HG03025 (cell line): ENCODE results near the gene DPY30.

Experiments used
- ATAC-seq: cut with Tn5 transposase; IDR thresholded peaks from one replicate; pipeline ENCODE4 v1.9.1; 2021; ENCODE audit warnings: mild to moderate bottlenecking, moderate library complexity; ENCODE audit not compliant: unreplicated experiment, low FRiP score

DPY30 gene

GRCh38 chr2:32010280-32010669, 29.3 kb downstream of the DPY30 start:
- peak; percentile 54 for ATAC-seq

GRCh38 chr2:32009516-32010256, 29.9 kb downstream of the DPY30 start:
- ATAC-seq: peak; percentile 29

GRCh38 chr2:32008805-32009515, 30.6 kb downstream of the DPY30 start:
- no peak for ATAC-seq

- ATAC-seq: no peak
Observed at GRCh38 chr2:32007121-32007391, 32.5 kb downstream of the DPY30 start.

GRCh38 chr2:32005371-32005976, 34.1 kb downstream of the DPY30 start:
- no peak for ATAC-seq

- no peak for ATAC-seq
Observed at GRCh38 chr2:32003791-32004190, 35.8 kb downstream of the DPY30 start.

GRCh38 chr2:32002406-32002805, 37.2 kb downstream of the DPY30 start:
- ATAC-seq: no peak

GRCh38 chr2:31999438-31999837, 40.2 kb downstream of the DPY30 start:
- ATAC-seq: no peak

GRCh38 chr2:31998731-31999383, 40.7 kb downstream of the DPY30 start:
- ATAC-seq: no peak

GRCh38 chr2:31997653-31998052, 42.0 kb downstream of the DPY30 start:
- ATAC-seq: no peak

- no peak for ATAC-seq
Observed at GRCh38 chr2:31996571-31997150, 42.9 kb downstream of the DPY30 start.

- no peak for ATAC-seq
Observed at GRCh38 chr2:31992934-31993333, 46.7 kb downstream of the DPY30 start.

GRCh38 chr2:31992025-31992579, 47.5 kb downstream of the DPY30 start:
- ATAC-seq: no peak

GRCh38 chr2:31989946-31990345, 49.7 kb downstream of the DPY30 start:
- ATAC-seq: no peak

GRCh38 chr2:31987454-31988220, 52.0 kb downstream of the DPY30 start:
- ATAC-seq: no peak

- no peak for ATAC-seq
Observed at GRCh38 chr2:31986906-31987305, 52.7 kb downstream of the DPY30 start.

GRCh38 chr2:31983762-31984467, 55.7 kb downstream of the DPY30 start:
- ATAC-seq: no peak

- peak; percentile 99 for ATAC-seq
Observed at GRCh38 chr2:31980674-31981356, 58.8 kb downstream of the DPY30 start.

GRCh38 chr2:31979956-31980355, 59.6 kb downstream of the DPY30 start:
- ATAC-seq: no peak
